Testis (tissue), 3 donors: ENCODE measurements around the gene PHLDA2. TPM values are rescaled to one million over a fixed set of nuclear protein-coding genes. Genes with fewer than 3 reads are reported as not detected.
A peak's percentile ranks its signal among the peaks of the same experiment; 100 is the strongest.

ENCODE experiments used
- DNase-seq: peaks from one replicate; pipeline ENCODE4 v3.0.0-alpha.2; 2019
- H3K27ac ChIP-seq, 2 donors: fragments of 200-600 bp; sonication (generic); one replicate each; pipeline ENCODE4 v1.5.1; 2019
- H3K27me3 ChIP-seq: fragments of 200-600 bp; sonication (generic); one replicate; pipeline ENCODE4 v1.5.1; 2019
- H3K36me3 ChIP-seq: fragments of 200-600 bp; sonication (generic); one replicate; pipeline ENCODE4 v1.5.1; 2017; ENCODE audit warnings: low read depth; ENCODE audit errors: missing control alignments
- H3K4me1 ChIP-seq: fragments of 200-600 bp; sonication (generic); one replicate; pipeline ENCODE4 v1.5.1; 2019
- H3K4me3 ChIP-seq, 2 donors: fragments of 200-600 bp; sonication (generic); one replicate each; pipeline ENCODE4 v1.5.1; 2017 to 2019
- H3K9me3 ChIP-seq: fragments of 200-600 bp; sonication (generic); one replicate; pipeline ENCODE4 v1.5.1; 2017
- CTCF ChIP-seq, 3 experiments: fragments of 450-650 bp in 2 of 3; fragments of 200-600 bp in 1 of 3; sonication (generic) in 1 of 3; IDR thresholded peaks; one replicate each; pipeline ENCODE4 v1.5.1; 2016 to 2019; ENCODE audit warnings: antibody characterized with exemption in 3 of 3, mild to moderate bottlenecking in 2 of 3, moderate library complexity in 1 of 3
- POLR2A ChIP-seq: fragments of 450-650 bp; IDR thresholded peaks from one replicate; pipeline ENCODE4 v1.6.1; 2017; ENCODE audit warnings: antibody characterized with exemption, mild to moderate bottlenecking, moderate library complexity
- WGBS, 2 donors: methylation state at CpG; one replicate each; pipeline ENCODE4 v1.1.5; 2018; 5-methylcytosine and 5-hydroxymethylcytosine counted together
- intact Hi-C: fragments of 100-400 bp; cut with DNase I; formaldehyde crosslinking; loops from one replicate; pipeline ENCODE4 v1.15.1; 2023; ENCODE audit warnings: low total_unique reads
- polyA plus RNA-seq: library from polyadenylated mRNA; stranded (reverse); fragments of 350-450 nt; fragmentation: Illumina TruSeq; extraction: RNeasy Lipid Tissue Mini Kit (QIAGEN cat#74804); gene quantifications from one replicate; pipeline ENCODE4 v1.2.3, GENCODE V29; 2014; ENCODE audit warnings: low read depth, low replicate concordance; ENCODE audit not compliant: insufficient read depth
- total RNA-seq, 2 donors: library from RNA; depleted of rRNA; stranded (reverse); fragments of >200 nt; gene quantifications; one replicate each; pipeline ENCODE4 v1.2.3, GENCODE V29; 2016

PHLDA2 gene
- total and polyA plus RNA-seq, 3 donors from 2014 or later = 0.62 to 4.0 (median 2.2) TPM

- Histone ChIP-seq H3K27me3 (no peaks in the 10 kb centered on the region), H3K9me3 (no peaks in the 10 kb centered on the region), H3K4me1 (peaks cover 48% of the 10 kb centered on the region), H3K27ac (peak overlapping the region; percentile 90 to 97), H3K4me3 (no peak overlapping the region), H3K36me3 (no peaks in the 10 kb centered on the region)
- intact Hi-C loops = loop anchor here (10.0 kb wide), 1 partner anchor 466 kb away; no protein-coding TSS in a partner anchor
- DNase-seq = peak; percentile 95
- WGBS, 2 donors = 34% methylated on average over 26 of the region's 28 CpGs; no CpG with 5 or more reads in 1 of the 2 donors
- TF ChIP-seq CTCF (IDR thresholded peaks at IDR 0.05) (no peak), POLR2A (no peak)
These were observed 38.5 kb downstream of the PHLDA2 start for GRCh38 chr11:2890466-2891294.

- 84 to 89% methylated on average over 8 to 16 of the region's 16 CpGs for WGBS, 2 donors
- Histone ChIP-seq H3K9me3 (no peaks in the 10 kb centered on the region), H3K4me1 (peaks cover 48% of the 10 kb centered on the region), H3K4me3 (no peak overlapping the region), H3K36me3 (no peaks in the 10 kb centered on the region), H3K27me3 (no peaks in the 10 kb centered on the region), H3K27ac (peak overlapping the region; percentile 90 to 97)
- TF ChIP-seq POLR2A (no peak), CTCF (IDR thresholded peaks at IDR 0.05) (no peak)
- intact Hi-C loops = loop anchor here (2.0 to 10.0 kb wide), 2 partner anchors 357 to 465 kb away; no protein-coding TSS in a partner anchor
- no peak for DNase-seq
These were observed 39.6 kb downstream of the PHLDA2 start for GRCh38 chr11:2889362-2890273.

DNA sequence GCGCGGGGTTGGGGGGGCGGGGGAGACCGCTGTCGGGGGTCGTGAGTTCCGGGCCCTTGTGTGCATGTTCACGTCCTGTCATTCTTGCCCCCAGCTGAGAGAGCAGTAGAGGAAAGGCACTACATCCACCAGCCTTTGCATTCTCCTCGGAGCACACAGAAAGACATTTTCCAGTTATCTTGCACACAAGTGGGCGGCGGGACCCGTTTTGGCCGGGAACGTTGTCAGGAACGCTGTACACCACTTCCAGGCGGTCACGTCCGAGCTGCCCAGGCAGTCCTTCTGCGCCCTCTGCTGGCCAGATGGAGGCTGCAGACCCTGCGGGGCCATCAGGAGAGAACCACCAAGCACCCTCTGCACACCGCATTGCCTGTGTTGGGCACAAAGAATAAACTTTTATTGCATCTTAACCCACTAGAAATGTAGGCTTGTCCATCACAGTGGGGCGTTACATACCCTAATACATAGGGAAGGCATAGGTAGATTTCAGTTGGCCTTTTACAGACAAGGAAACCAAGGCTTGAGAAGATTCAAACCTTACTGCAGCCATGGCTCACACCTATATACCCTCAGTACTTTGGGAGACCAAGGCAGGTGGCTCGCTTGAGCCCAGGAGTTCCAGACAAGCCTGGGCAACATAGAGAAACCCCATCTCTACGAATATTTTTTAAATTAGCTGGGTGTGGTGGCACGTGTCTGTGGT, 40.8 kb downstream of the PHLDA2 start:
- Histone ChIP-seq H3K9me3 (no peaks in the 10 kb centered on the region), H3K4me3 (no peak overlapping the region), H3K27me3 (no peaks in the 10 kb centered on the region), H3K4me1 (peaks cover 48% of the 10 kb centered on the region), H3K27ac (peak overlapping the region in 1 of 2 donors; percentile 10), H3K36me3 (no peaks in the 10 kb centered on the region)
- 38 to 61% methylated on average over 12 to 25 of the region's 25 CpGs for WGBS, 2 donors
- DNase-seq = peak; percentile 96
- intact Hi-C loops = loop anchor here (2.0 kb wide), 1 partner anchor 356 kb away; no protein-coding TSS in a partner anchor
- no peak for TF ChIP-seq POLR2A
- TF ChIP-seq CTCF (IDR thresholded peaks at IDR 0.05) = peak; percentile 96 to 98 (median 97)

DNA sequence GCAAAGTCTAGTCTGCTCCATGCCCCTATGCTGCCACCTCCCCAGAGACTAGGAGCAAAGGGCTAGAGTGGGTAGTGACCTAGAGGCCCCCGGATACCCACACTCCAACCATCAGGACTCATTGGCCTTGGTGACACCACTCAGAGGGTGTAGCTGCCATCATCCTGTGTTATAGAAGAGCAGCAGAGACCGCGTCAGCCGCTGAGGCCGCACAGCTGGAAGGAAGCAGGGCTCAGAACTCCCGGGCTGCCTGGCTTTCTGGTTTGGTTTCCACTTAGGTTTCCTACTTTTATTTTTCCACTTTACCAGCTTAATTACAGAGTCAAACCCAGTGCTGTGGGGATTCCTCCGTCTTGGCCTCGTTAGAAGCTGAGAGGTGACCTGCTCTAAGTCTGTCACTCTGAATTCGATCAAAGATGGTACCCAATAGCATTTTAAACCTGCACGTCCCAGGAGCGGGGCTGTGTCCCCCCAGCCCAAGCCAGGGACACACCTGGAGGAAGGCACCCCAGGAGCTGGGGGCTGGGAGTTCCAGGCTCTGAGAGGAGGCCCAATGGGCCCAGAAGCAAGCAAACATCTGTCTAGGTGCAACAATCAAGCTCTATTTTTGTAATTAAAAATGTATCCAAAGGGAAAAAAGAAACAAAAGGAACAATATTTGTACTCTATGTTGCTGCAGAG, 41.6 kb downstream of the PHLDA2 start:
- Histone ChIP-seq H3K27me3 (no peaks in the 10 kb centered on the region), H3K4me1 (peaks cover 48% of the 10 kb centered on the region), H3K36me3 (no peaks in the 10 kb centered on the region), H3K4me3 (no peak overlapping the region), H3K27ac (peak overlapping the region; percentile 10 to 50), H3K9me3 (no peaks in the 10 kb centered on the region)
- 77 to 80% methylated on average over 6 to 11 of the region's 11 CpGs for WGBS, 2 donors
- no peak for DNase-seq
- intact Hi-C loops = loop anchor here (2.0 kb wide), 1 partner anchor 355 kb away; no protein-coding TSS in a partner anchor
- no peak for TF ChIP-seq POLR2A
- no peak for TF ChIP-seq CTCF (IDR thresholded peaks at IDR 0.05)
